ENCODE results near the gene KRTAP3-1.
"Not testable (repeated sequence)": the region's sequence is repeated elsewhere in the genome, so short reads cannot be mapped to it uniquely, and the experiment has no call there.

The KRTAP3-1 gene

DNA sequence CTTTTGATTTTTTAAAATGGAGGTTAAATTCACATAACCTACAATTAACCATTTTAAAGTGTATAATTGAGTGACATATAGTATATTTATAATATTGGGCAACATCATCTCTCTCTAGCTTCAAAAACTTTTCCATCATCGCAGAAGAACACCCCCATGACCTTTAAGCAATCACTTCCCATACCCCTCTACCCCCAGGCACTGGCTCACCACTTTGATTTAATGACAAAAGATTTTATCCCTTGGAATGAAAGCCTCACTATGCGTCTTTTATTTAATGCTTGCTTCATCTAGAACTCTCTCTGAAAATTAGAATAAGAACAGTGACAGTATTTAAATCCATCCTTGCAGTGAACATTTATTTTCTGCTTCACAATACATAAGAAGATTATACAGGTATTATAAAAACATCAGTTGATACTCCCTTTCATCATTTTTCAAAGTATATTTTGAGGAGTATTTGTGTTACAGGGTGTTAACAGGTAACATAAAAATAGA lies 29.0 kb upstream of the KRTAP3-1 start:
- no peaks in the 10 kb centered on the region for H3K27me3 ChIP-seq (ENCODE audit: insufficient read depth, poor library complexity, severe bottlenecking)
- no peak overlapping the region for H3K27ac ChIP-seq (ENCODE audit: poor library complexity, severe bottlenecking)
- TF ChIP-seq, protein P1, sequence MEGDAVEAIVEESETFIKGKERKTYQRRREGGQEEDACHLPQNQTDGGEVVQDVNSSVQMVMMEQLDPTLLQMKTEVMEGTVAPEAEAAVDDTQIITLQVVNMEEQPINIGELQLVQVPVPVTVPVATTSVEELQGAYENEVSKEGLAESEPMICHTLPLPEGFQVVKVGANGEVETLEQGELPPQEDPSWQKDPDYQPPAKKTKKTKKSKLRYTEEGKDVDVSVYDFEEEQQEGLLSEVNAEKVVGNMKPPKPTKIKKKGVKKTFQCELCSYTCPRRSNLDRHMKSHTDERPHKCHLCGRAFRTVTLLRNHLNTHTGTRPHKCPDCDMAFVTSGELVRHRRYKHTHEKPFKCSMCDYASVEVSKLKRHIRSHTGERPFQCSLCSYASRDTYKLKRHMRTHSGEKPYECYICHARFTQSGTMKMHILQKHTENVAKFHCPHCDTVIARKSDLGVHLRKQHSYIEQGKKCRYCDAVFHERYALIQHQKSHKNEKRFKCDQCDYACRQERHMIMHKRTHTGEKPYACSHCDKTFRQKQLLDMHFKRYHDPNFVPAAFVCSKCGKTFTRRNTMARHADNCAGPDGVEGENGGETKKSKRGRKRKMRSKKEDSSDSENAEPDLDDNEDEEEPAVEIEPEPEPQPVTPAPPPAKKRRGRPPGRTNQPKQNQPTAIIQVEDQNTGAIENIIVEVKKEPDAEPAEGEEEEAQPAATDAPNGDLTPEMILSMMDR (IDR thresholded peaks at IDR 0.05; ENCODE audit: poor library complexity, severe bottlenecking) = no peak
- H3K4me3 ChIP-seq (ENCODE audit: severe bottlenecking) = no peak overlapping the region
- ATAC-seq (ENCODE audit: low read depth) (no peak), DNase-seq (ENCODE audit: low spot score) (no peak)
- H3K36me3 ChIP-seq (ENCODE audit: low read depth) = no peaks in the 10 kb centered on the region
- no peaks in the 10 kb centered on the region for H3K4me1 ChIP-seq (ENCODE audit: insufficient read depth, poor library complexity, severe bottlenecking)
- no peaks in the 10 kb centered on the region for H3K9me3 ChIP-seq (ENCODE audit: severe bottlenecking)

DNA sequence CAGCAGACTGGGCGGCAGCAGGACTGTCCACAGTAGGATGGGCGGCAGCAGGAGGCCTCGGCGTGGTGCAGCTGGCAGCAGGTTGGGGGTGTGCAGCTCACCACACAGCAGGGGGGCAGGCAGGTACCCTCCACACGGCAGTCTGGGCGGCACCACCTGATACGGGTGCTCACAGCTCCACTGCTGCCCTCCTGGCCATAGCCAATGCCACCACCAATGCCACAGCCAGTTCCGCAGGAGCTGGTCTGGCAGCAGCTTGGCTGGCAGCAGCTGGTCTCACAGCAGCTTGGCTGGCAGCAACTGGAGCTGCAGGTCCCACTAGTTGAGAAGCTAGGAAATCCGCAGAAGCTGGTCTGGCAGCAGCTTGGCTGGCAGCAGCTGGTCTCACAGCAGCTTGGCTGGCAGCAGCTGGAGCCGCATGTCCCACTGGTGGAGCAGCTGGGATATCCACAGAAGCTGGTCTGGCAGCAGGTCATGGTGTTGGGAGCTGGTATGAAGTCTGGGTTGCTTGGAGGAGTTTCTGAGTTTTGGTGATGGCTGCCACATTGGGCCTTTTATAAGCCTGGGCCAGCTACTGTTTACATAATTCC lies 25.5 kb upstream of the KRTAP3-1 start, which contains the start of gene KRTAP1-3:
Gene KRTAP1-3 (minus strand): TSS at position 529 of the 590 bp plus-strand sequence. CDS start 53 bp downstream, at position 476.
- not testable (repeated sequence) for ATAC-seq (ENCODE audit: low read depth)

DNA sequence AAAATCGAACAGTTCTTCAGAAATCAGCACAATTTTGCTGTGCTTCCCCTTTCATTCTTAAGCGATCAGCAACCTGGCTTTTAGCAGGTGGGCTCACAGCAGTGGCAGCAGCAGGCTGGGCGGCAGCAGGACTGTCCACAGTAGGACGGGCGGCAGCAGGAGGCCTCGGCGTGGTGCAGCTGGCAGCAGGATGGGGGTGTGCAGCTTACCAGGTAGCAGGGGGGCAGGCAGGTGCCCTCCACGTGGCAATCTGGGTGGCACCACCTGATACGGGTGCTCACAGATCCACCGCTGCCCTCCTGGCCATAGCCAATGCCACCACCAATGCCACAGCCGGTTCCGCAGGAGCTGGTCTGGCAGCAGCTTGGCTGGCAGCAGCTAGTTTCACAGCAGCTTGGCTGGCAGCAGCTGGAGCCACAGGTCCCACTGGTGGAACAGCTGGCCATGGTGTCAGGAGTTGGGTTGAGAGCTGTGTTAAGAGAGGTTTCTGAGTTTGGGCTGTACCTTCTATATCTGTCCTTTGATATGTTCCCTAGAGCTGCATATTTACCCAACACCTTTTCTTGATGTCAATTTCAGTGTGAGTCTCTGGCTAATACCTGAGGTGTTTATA lies 20.8 kb upstream of the KRTAP3-1 start, which contains the start of gene KRTAP1-4:
Gene KRTAP1-4 (minus strand): TSS at position 563 of the 613 bp plus-strand sequence. CDS start 117 bp downstream, at position 446.
- ATAC-seq (ENCODE audit: low read depth) (no peak), DNase-seq (ENCODE audit: low spot score) (no peak)
- no peaks in the 10 kb centered on the region for H3K36me3 ChIP-seq (ENCODE audit: low read depth)
- no peak within 1 kb of the TSS for H3K27ac ChIP-seq (ENCODE audit: poor library complexity, severe bottlenecking)
- no peaks in the 10 kb centered on the region for H3K27me3 ChIP-seq (ENCODE audit: insufficient read depth, poor library complexity, severe bottlenecking)
- H3K9me3 ChIP-seq (ENCODE audit: severe bottlenecking) = no peaks in the 10 kb centered on the region
- TF ChIP-seq, protein P1 (IDR thresholded peaks at IDR 0.05; ENCODE audit: poor library complexity, severe bottlenecking) = no peak
- H3K4me1 ChIP-seq (ENCODE audit: insufficient read depth, poor library complexity, severe bottlenecking) = peaks cover 9% of the 10 kb centered on the region
- H3K4me3 ChIP-seq (ENCODE audit: severe bottlenecking) = no peak within 1 kb of the TSS

More for the DNA sequence above, 25.5 kb upstream of the KRTAP3-1 start, which contains the start of gene KRTAP1-3:
- H3K4me1 ChIP-seq (ENCODE audit: insufficient read depth, poor library complexity, severe bottlenecking); H3K9me3 ChIP-seq (ENCODE audit: severe bottlenecking); H3K36me3 ChIP-seq (ENCODE audit: low read depth); H3K27me3 ChIP-seq (ENCODE audit: insufficient read depth, poor library complexity, severe bottlenecking); DNase-seq (ENCODE audit: low spot score); H3K27ac ChIP-seq (ENCODE audit: poor library complexity, severe bottlenecking); H3K4me3 ChIP-seq (ENCODE audit: severe bottlenecking): not testable (repeated sequence)

DNA sequence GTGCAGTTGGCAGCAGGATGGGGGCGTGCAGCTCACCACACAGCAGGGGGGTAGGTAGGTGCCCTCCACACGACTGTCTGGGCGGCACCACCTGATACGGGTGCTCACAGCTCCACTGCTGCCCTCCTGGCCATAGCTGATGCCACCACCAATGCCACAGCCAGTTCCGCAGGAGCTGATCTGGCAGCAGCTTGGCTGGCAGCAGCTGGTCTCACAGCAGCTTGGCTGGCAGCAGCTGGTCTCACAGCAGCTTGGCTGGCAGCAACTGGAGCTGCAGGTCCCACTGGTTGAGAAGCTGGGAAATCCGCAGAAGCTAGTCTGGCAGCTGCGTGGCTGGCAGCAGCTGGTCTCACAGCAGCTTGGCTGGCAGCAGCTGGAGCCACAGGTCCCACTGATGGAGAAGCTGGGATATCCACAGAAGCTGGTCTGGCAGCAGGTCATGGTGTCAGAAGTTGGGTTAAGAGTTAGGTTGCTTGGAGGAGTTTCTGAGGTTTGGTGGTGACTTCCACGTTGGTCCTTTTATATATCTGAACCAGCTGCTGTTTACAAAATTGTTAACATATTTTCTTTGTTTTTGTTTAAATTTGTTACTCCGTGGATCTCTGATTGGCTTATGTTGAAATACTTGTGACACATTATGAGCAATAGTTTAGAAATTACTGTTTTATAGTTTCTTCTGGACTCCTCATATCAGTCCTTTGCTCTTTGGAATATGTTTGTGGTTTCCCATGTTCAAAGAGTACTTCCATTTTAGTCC lies 18.0 kb upstream of the KRTAP3-1 start, which contains the start of gene KRTAP1-5:
Gene KRTAP1-5 (minus strand): TSS at position 494 of the 757 bp plus-strand sequence. CDS start 53 bp downstream, at position 441.
- Histone ChIP-seq H3K27me3 (ENCODE audit: insufficient read depth, poor library complexity, severe bottlenecking) (no peaks in the 10 kb centered on the region), H3K4me3 (ENCODE audit: severe bottlenecking) (no peak within 1 kb of the TSS), H3K27ac (ENCODE audit: poor library complexity, severe bottlenecking) (peak within 1 kb of the TSS; percentile 1), H3K9me3 (ENCODE audit: severe bottlenecking) (no peaks in the 10 kb centered on the region), H3K4me1 (ENCODE audit: insufficient read depth, poor library complexity, severe bottlenecking) (peaks cover 9% of the 10 kb centered on the region), H3K36me3 (ENCODE audit: low read depth) (no peaks in the 10 kb centered on the region)
- TF ChIP-seq, protein P1 (IDR thresholded peaks at IDR 0.05; ENCODE audit: poor library complexity, severe bottlenecking) = no peak
- DNase-seq (ENCODE audit: low spot score) = no peak
- ATAC-seq (ENCODE audit: low read depth) = peak; percentile 68

DNA sequence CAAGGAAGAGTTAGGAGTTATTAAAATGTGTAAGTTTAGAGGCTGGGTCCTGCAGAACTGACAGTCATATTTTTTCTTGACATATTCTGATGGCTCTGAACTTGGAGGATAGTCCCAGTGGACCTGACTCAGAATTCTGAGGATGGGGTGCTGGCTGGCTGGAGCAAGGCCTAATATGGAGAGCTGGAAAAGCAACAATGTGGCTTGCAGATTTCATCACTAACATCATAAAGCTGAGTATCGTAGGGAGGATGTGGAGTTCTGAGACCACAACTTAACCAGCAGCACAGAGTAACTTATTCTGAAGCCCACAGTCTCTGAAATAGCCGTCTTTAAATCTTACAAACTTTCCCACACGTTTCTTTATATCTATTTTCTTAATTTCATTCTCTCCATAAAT lies 15.8 kb upstream of the KRTAP3-1 start:
- TF ChIP-seq, protein P1 (IDR thresholded peaks at IDR 0.05; ENCODE audit: poor library complexity, severe bottlenecking) = no peak
- ATAC-seq (ENCODE audit: low read depth) = no peak
- no peak for DNase-seq (ENCODE audit: low spot score)
- Histone ChIP-seq H3K27me3 (ENCODE audit: insufficient read depth, poor library complexity, severe bottlenecking) (no peaks in the 10 kb centered on the region), H3K4me1 (ENCODE audit: insufficient read depth, poor library complexity, severe bottlenecking) (peaks cover 9% of the 10 kb centered on the region), H3K9me3 (ENCODE audit: severe bottlenecking) (no peaks in the 10 kb centered on the region), H3K36me3 (ENCODE audit: low read depth) (no peaks in the 10 kb centered on the region), H3K4me3 (ENCODE audit: severe bottlenecking) (no peak overlapping the region), H3K27ac (ENCODE audit: poor library complexity, severe bottlenecking) (no peak overlapping the region)

Measured in RWPE2 (cell line).